GM19193 (cell line): ENCODE measurements around the gene TOX2.

Experiments
- POLR2A ChIP-seq: IDR thresholded peaks from 4 replicates; pipeline ENCODE4 v1.6.1; 2011; ENCODE audit not compliant: insufficient read depth, insufficient read length; ENCODE audit errors: extremely low read depth

The TOX2 gene

GRCh38 chr20:43987018-43987417, 72.4 kb downstream of the TOX2 start:
- no peak for TF ChIP-seq POLR2A

DNA sequence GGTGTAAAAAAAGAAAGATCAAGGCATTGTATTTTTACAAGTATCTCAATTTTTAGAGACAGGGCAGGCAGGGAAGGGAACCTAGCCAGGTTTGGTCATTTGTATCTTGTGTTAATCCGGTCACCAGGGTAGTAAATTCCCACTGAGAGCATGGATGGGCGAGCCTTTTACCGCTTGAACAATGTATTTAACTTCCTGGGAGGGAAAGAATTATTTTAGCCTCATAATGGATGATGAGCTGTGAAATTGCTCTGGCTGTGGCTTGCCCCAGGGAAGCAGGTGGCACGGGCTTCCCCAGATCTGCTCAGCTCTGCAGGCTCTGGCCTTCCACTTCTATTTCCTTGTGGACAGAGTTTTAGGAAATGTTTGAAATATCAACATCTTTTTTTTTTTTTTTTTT, 72.9 kb downstream of the TOX2 start:
- TF ChIP-seq POLR2A, result no peak

DNA sequence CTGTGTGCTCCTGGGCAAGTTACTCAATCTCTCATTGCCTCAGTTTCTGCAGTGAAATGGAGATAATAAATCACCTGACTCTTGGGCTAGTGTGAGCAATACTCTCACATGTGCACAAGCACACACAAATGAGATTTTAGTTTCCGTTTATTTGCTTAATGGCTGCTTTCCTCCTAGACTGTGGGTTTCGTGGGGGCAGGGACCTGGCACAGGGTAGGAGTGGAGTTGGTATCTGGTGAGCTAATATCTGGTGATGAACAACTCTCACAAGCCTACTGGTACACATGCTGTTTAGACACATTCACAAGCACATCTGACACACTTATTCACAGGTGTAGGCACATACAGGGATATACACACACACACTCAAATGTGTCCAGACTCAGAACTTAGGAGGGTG, 73.8 kb downstream of the TOX2 start:
- no peak for TF ChIP-seq POLR2A

- no peak for TF ChIP-seq POLR2A
Measured at GRCh38 chr20:43988867-43989266, 74.2 kb downstream of the TOX2 start.

DNA sequence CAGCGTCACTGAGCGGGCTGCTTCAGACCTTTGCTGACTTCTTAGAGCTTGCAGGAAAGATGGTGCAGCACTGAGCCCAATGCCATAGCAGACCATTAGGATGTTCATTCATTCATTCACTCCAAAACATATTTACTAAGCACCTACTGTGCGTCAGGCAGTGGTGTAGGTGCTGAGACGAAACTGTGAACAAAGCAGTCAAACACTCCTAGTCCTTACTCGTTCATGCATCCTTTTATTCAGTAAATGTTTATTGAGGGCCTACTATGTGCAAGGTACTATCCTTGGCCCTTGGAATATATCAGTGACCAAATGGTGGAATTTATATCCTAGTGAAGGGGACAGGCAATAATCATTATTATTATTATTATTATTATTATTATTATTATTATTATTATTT, 76.6 kb downstream of the TOX2 start:
- TF ChIP-seq POLR2A, result no peak

DNA sequence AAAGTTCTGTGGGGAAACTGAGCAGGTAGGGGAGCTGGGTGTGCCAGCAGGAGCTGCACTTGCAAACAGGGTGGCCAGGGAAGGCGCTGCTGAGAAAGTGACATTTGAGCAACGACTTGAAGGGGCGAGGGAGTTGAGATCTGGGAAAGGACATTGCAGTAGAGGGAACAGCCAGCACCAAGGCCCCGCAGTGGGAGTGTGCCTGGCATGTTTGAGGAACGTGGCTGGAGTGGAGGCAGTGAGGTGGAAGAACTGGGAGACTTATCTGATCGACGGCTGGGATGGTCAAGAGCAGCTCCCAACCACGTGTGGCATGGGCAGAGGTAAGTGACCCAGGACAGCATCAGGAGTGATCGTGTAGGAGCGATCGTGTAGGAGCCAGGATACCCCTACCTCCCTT, 77.3 kb downstream of the TOX2 start:
- no peak for TF ChIP-seq POLR2A

- no peak for TF ChIP-seq POLR2A
Measured at GRCh38 chr20:43992885-43993284, 78.2 kb downstream of the TOX2 start.

- TF ChIP-seq POLR2A, result no peak
Measured at GRCh38 chr20:43993560-43993959, 78.9 kb downstream of the TOX2 start.

GRCh38 chr20:43994486-43995100, 79.9 kb downstream of the TOX2 start:
- no peak for TF ChIP-seq POLR2A

DNA sequence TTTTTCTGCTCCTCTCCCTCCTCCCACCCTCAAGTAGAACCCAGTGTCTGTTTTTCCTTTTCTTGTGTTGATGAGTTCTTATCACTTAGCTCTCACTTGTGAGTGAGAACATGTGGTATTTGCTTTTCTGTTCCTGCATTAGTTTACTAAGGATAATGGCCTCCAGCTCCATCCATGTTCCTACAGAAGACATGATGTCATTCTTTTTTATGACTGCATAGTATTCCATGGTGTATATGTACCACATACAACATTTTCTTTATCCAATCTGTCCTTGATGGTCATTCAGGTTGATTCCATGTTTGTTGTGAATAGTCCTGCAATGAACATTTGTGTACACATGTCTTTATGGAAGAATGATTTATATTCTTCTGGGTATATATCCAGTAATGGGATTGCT, 81.0 kb downstream of the TOX2 start:
- no peak for TF ChIP-seq POLR2A

DNA sequence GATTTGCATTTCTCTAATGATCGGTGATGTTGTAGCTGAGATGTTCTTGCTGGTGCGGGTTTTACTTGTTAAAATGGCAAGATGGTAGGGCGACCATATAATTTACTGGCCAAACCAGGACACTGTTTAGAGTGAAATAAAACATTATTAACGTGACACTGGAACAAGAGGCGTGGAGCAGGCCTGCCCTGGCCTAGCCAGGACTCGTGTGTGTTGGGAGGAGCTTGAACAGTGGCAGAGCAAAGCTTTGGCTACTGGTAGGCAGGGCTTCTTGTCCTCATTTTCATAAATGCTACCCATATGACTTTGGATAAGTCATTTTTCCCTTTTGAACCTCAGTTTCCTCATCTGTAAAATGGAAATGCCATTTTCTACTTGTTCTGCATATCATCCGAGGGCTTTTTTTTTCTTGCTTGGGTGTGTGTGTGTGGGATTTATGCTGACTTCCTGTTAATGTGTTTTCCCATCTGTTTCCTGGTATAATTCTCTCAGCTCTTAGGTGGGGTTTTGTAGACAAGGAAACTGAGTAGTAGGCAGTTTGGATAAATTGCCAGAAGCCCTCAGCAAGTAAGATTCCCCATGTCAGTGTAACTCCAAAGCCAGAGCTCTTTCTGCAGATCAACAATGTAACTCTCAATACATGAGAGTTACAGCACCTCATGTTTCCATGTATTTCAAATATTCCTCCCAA, 81.7 kb downstream of the TOX2 start:
- TF ChIP-seq POLR2A, result no peak

DNA sequence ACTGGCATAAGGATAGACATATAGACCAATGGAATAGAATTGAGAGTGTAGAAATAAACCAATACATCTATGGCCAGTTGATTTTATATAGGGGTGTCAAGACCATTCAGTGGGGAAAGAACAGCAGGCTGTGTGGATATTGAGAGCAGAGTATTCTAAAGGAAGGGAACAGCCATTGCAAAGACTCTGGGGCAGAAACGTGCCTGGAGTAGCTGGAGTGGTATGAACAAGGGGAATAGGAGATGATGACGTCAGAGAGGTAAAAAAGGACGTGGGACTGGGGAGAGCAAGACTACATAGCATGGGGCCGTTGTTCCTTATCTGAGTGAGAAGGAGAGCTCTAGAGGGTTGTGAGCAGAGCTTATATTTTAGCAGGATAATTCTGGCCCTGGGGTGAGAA, 85.2 kb downstream of the TOX2 start:
- TF ChIP-seq POLR2A, result no peak

GRCh38 chr20:44001667-44002596, 87.3 kb downstream of the TOX2 start:
- no peak for TF ChIP-seq POLR2A

GRCh38 chr20:44002861-44003260, 88.2 kb downstream of the TOX2 start:
- no peak for TF ChIP-seq POLR2A

GRCh38 chr20:44003609-44004008, 89.0 kb downstream of the TOX2 start:
- no peak for TF ChIP-seq POLR2A
